IMR-90 (cell line): ENCODE measurements around the gene GNE. TPM values are rescaled to one million over a fixed set of nuclear protein-coding genes. Genes with fewer than 3 reads are reported as not detected.

Source experiments
- ATAC-seq: fragments of 200-7000 bp; cut with Tn5 transposase; 2 replicates; pipeline ENCODE4 v1.9.1; 2020; ENCODE audit warnings: low read depth, mild to moderate bottlenecking, moderate library complexity
- BruUV-seq: library from RNA; stranded (reverse); fragments of 400-500 nt; replicated peaks from 2 replicates; lab custom pipeline; 2021; lab: Mats Ljungman, UMichigan
- CTCF ChIA-PET: fragments of 300-600 bp; formaldehyde crosslinking; extraction: SDS; loops from one replicate; lab custom pipeline; 2021; ENCODE audit warnings: antibody characterized with exemption; lab: Yijun Ruan, JAX
- POLR2A ChIA-PET: fragments of 300-600 bp; sonication (Branson Sonifier 250); formaldehyde crosslinking; loops from one replicate; lab custom pipeline; 2022; ENCODE audit warnings: antibody characterized with exemption; ENCODE audit not compliant: unreplicated experiment; lab: Charles Lee
- DNase-seq: peaks from one replicate; pipeline ENCODE4 v3.0.0; 2013
- H2AFZ ChIP-seq: replicated peaks from 2 replicates; pipeline ENCODE3; 2013; ENCODE audit warnings: low read length, mild to moderate bottlenecking; ENCODE audit not compliant: poor library complexity
- H2AK5ac ChIP-seq: 2 replicates; pipeline ENCODE4 v1.6.1; 2013; ENCODE audit warnings: low read depth, low read length, inconsistent platforms
- H2AK9ac ChIP-seq: replicated peaks from 2 replicates; pipeline ENCODE3; 2013; ENCODE audit warnings: mild to moderate bottlenecking, low read depth, low read length, moderate library complexity; ENCODE audit not compliant: poor library complexity
- H2BK120ac ChIP-seq: 2 replicates; pipeline ENCODE4 v1.6.1; 2013; ENCODE audit warnings: low read depth, low read length, inconsistent platforms
- H2BK15ac ChIP-seq: 3 replicates; pipeline ENCODE4 v1.6.1; 2013; ENCODE audit warnings: low read depth, low read length, inconsistent platforms
- H2BK20ac ChIP-seq: 2 replicates; pipeline ENCODE4 v1.6.1; 2013; ENCODE audit warnings: low read depth, mild to moderate bottlenecking, inconsistent platforms, low read length, moderate library complexity
- H2BK5ac ChIP-seq: 2 replicates; pipeline ENCODE4 v1.6.1; 2013; ENCODE audit warnings: mild to moderate bottlenecking, low read depth, low read length, inconsistent platforms; ENCODE audit not compliant: poor library complexity, severe bottlenecking
- H3K14ac ChIP-seq: replicated peaks from 2 replicates; pipeline ENCODE4 v1.6.1; 2013; ENCODE audit warnings: low read depth, low read length, inconsistent platforms
- H3K18ac ChIP-seq: 2 replicates; pipeline ENCODE4 v1.6.1; 2013; ENCODE audit warnings: low read depth, low read length, control low read depth
- H3K23ac ChIP-seq: 2 replicates; pipeline ENCODE4 v1.6.1; 2013; ENCODE audit warnings: low read depth, low read length, inconsistent platforms
- H3K27ac ChIP-seq: 2 replicates; pipeline ENCODE4 v1.5.1; 2013; ENCODE audit warnings: mild to moderate bottlenecking, control low read depth, low read length; ENCODE audit not compliant: insufficient read depth
- H3K27me3 ChIP-seq: 2 replicates; pipeline ENCODE4 v1.6.1; 2013; ENCODE audit warnings: low read length; ENCODE audit not compliant: control insufficient read depth, insufficient read depth
- H3K36me3 ChIP-seq: 2 replicates; pipeline ENCODE4 v1.6.1; 2013; ENCODE audit warnings: low read length, mixed read lengths; ENCODE audit not compliant: control insufficient read depth, insufficient read depth
- H3K4ac ChIP-seq: 2 replicates; pipeline ENCODE4 v1.6.1; 2013; ENCODE audit warnings: low read depth, low read length, inconsistent platforms
- H3K4me1 ChIP-seq: 2 replicates; pipeline ENCODE4 v1.6.1; 2013; ENCODE audit warnings: low read length, mixed read lengths; ENCODE audit not compliant: control insufficient read depth, insufficient read depth
- H3K4me2 ChIP-seq: 2 replicates; pipeline ENCODE4 v1.6.1; 2013; ENCODE audit warnings: low read depth, mild to moderate bottlenecking, control low read depth, low read length, moderate library complexity
- H3K4me3 ChIP-seq: 2 replicates; pipeline ENCODE4 v1.5.1; 2013; ENCODE audit warnings: low read depth, mild to moderate bottlenecking, control low read depth, low read length, moderate library complexity; ENCODE audit not compliant: insufficient read depth
- H3K56ac ChIP-seq: 2 replicates; pipeline ENCODE4 v1.6.1; 2013; ENCODE audit warnings: low read length, inconsistent platforms; ENCODE audit not compliant: insufficient read depth; ENCODE audit errors: extremely low read depth
- H3K79me1 ChIP-seq, 2 experiments: 2 replicates each; pipeline ENCODE4 v1.6.1; 2013; ENCODE audit warnings: low read length in 2 of 2, inconsistent platforms in 1 of 2, low read depth in 1 of 2
- H3K9ac ChIP-seq: 2 replicates; pipeline ENCODE4 v1.6.1; 2013; ENCODE audit warnings: low read depth, low read length, control low read depth
- H3K9me1 ChIP-seq: 2 replicates; pipeline ENCODE4 v1.6.1; 2013; ENCODE audit warnings: low read length, inconsistent platforms; ENCODE audit not compliant: insufficient read depth
- H3K9me3 ChIP-seq: 2 replicates; pipeline ENCODE4 v1.6.1; 2013; ENCODE audit warnings: low read length; ENCODE audit not compliant: control insufficient read depth, insufficient read depth
- H4K20me1 ChIP-seq: 2 replicates; pipeline ENCODE4 v1.6.1; 2013; ENCODE audit warnings: low read length, inconsistent platforms; ENCODE audit not compliant: insufficient read depth
- H4K5ac ChIP-seq: 2 replicates; pipeline ENCODE4 v1.6.1; 2013; ENCODE audit warnings: mild to moderate bottlenecking, low read depth, low read length, control low read depth
- H4K8ac ChIP-seq, 2 experiments: 2 replicates each; pipeline ENCODE4 v1.6.1; 2013; ENCODE audit warnings: low read depth in 2 of 2, low read length in 2 of 2, control low read depth in 1 of 2, inconsistent platforms in 1 of 2
- H4K91ac ChIP-seq: 2 replicates; pipeline ENCODE4 v1.6.1; 2013; ENCODE audit warnings: low read depth, low read length, inconsistent platforms; ENCODE audit not compliant: insufficient read depth
- BHLHE40 ChIP-seq: fragments of 150-350 bp; IDR thresholded peaks from 2 replicates; pipeline ENCODE4 v1.6.1; 2016; ENCODE audit warnings: mild to moderate bottlenecking, low read depth, low read length
- CEBPB ChIP-seq: IDR thresholded peaks from 2 replicates; pipeline ENCODE4 v1.6.1; 2012; ENCODE audit warnings: low read depth, low read length, improper control_type of control experiment
- CHD1 ChIP-seq: IDR thresholded peaks from 2 replicates; pipeline ENCODE4 v1.6.1; 2012; ENCODE audit warnings: low read depth, low read length, improper control_type of control experiment
- CTCF ChIP-seq: conservative IDR thresholded peaks from 2 replicates; pipeline ENCODE4 v1.5.1; 2012; ENCODE audit warnings: mild to moderate bottlenecking, low read depth, low read length, improper control_type of control experiment
- FOS ChIP-seq: fragments of 150-350 bp; IDR thresholded peaks from 2 replicates; pipeline ENCODE4 v1.6.1; 2016; ENCODE audit warnings: low read depth, low read length
- MAFK ChIP-seq: IDR thresholded peaks from 2 replicates; pipeline ENCODE4 v1.6.1; 2012; ENCODE audit warnings: low read depth, low read length, improper control_type of control experiment
- MXI1 ChIP-seq: IDR thresholded peaks from 2 replicates; pipeline ENCODE4 v1.6.1; 2012; ENCODE audit warnings: low read depth, mild to moderate bottlenecking, low read length, moderate library complexity, borderline replicate concordance
- POLR2A ChIP-seq: IDR thresholded peaks from 2 replicates; pipeline ENCODE4 v1.6.1; 2012; ENCODE audit warnings: mild to moderate bottlenecking, low read depth, low read length
- RAD21 ChIP-seq: IDR thresholded peaks from 2 replicates; pipeline ENCODE4 v1.6.1; 2012; ENCODE audit warnings: low read length, improper control_type of control experiment
- RCOR1 ChIP-seq: IDR thresholded peaks from 2 replicates; pipeline ENCODE4 v1.6.1; 2012; ENCODE audit warnings: mild to moderate bottlenecking, low read length, improper control_type of control experiment; ENCODE audit not compliant: insufficient replicate concordance
- RFX5 ChIP-seq: IDR thresholded peaks from 2 replicates; pipeline ENCODE4 v1.8.0; 2012; ENCODE audit warnings: low read depth, mild to moderate bottlenecking, low read length, moderate library complexity
- SMC3 ChIP-seq: fragments of 150-350 bp; IDR thresholded peaks from 2 replicates; pipeline ENCODE4 v1.6.1; 2016; ENCODE audit warnings: low read depth, mild to moderate bottlenecking, antibody characterized with exemption, low read length, moderate library complexity
- USF2 ChIP-seq: fragments of 150-350 bp; IDR thresholded peaks from 2 replicates; pipeline ENCODE4 v1.6.1; 2017; ENCODE audit warnings: mild to moderate bottlenecking, antibody characterized with exemption, low read length, low read depth
- WGBS, 2 experiments: methylation state at CpG; one replicate each; pipeline versions ENCODE4 v1.1.5 to v1.1.7; 2013; ENCODE audit warnings: missing lambda C conversion rate in 2 of 2; ENCODE audit not compliant: insufficient read length in 1 of 2; ENCODE audit errors: extremely low coverage in 2 of 2; 5-methylcytosine and 5-hydroxymethylcytosine counted together
- dilution Hi-C: fragments of 300-500 bp; cut with HindIII; formaldehyde crosslinking; loops from one replicate; pipeline ENCODE4 v1.14.3; 2018; ENCODE audit warnings: low sequenced_read_pairs; ENCODE audit not compliant: unreplicated experiment
- in situ Hi-C: fragments of 300-500 bp; cut with MboI; formaldehyde crosslinking; loops from 3 replicates; pipeline ENCODE4 v1.14.3; 2019; ENCODE audit warnings: low sequenced_read_pairs, inconsistent platforms, mixed read lengths
- intact Hi-C: fragments of 100-400 bp; cut with micrococcal nuclease; formaldehyde crosslinking; loops from 2 replicates; pipeline ENCODE4 v1.10.0; 2022
- polyA plus RNA-seq, 3 experiments: library from polyadenylated mRNA; depleted of rRNA; stranded (reverse); fragments of >200 nt; gene quantifications; 2 replicates each; pipeline ENCODE4 v1.2.3, GENCODE V29; 2012; ENCODE audit warnings: low replicate concordance in 1 of 3
- total RNA-seq: library from RNA; depleted of rRNA; stranded (reverse); fragments of >200 nt; gene quantifications from 2 replicates; pipeline ENCODE4 v1.2.3, GENCODE V29; 2012

Gene GNE
- total and polyA plus RNA-seq, 2 of the 4 experiments (the other 2 are of a cell fraction) = 11.7 to 34.1 TPM

DNA sequence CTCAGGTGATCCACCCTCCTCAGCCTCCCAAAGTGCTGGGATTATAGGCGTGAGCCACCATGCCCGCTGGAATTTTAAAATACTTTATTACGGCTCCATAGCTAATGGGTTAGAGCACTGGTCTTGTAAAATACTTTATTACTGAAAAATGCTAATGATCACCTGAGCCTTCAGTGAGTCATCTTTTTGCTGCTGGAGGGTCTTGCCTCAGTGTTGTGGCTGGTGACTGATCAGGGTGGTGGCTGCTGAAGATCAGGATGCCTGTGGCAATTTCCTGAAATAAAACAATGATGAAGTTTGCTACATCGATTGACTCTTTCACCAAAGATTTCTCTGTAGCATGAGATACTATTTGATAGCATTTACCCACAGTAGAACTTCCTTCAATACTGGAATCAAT, 26.0 kb upstream of the GNE start:
- no peak overlapping the region for H3K14ac ChIP-seq
- H4K8ac ChIP-seq = no peak overlapping the region
- H3K27me3 ChIP-seq = no peaks in the 10 kb centered on the region
- CTCF ChIA-PET = interaction anchor here (0.6 kb wide), 1 partner anchor 14 kb away, joined by 4 read pairs; no protein-coding TSS in a partner anchor
- H3K27ac ChIP-seq = no peak overlapping the region
- H2AFZ ChIP-seq = no peak overlapping the region
- H2BK20ac ChIP-seq = no peak overlapping the region
- dilution Hi-C loops = no loop called here
- intact Hi-C loops = no loop called here
- in situ Hi-C loops = no loop called here
- POLR2A ChIA-PET = no interaction called here
- H3K36me3 ChIP-seq = no peaks in the 10 kb centered on the region
- no peak overlapping the region for H2AK9ac ChIP-seq
- H4K5ac ChIP-seq = no peak overlapping the region
- H2BK15ac ChIP-seq = no peak overlapping the region
- H4K20me1 ChIP-seq = no peaks in the 10 kb centered on the region
- H2BK120ac ChIP-seq = no peak overlapping the region
- no peak overlapping the region for H3K4me3 ChIP-seq
- no peak overlapping the region for H3K9ac ChIP-seq
- no peak overlapping the region for H3K23ac ChIP-seq
- ATAC-seq = no peak
- H3K56ac ChIP-seq = no peak overlapping the region
- no peak overlapping the region for H4K91ac ChIP-seq
- H2AK5ac ChIP-seq = no peak overlapping the region
- no peak overlapping the region for H3K4ac ChIP-seq
- H3K9me1 ChIP-seq = no peaks in the 10 kb centered on the region
- TF ChIP-seq MAFK = no peak
- TF ChIP-seq BHLHE40 = no peak
- TF ChIP-seq CHD1 = no peak
- TF ChIP-seq RFX5 = no peak
- TF ChIP-seq RAD21 = no peak
- TF ChIP-seq CEBPB = no peak
- TF ChIP-seq SMC3 = no peak
- no peak for TF ChIP-seq MXI1
- no peak for TF ChIP-seq FOS
- no peak for TF ChIP-seq USF2
- TF ChIP-seq CTCF = no peak
- no peak for TF ChIP-seq POLR2A
- no peak for TF ChIP-seq RCOR1
- H3K9me3 ChIP-seq = no peaks in the 10 kb centered on the region
- no TSS peak for BruUV-seq
- no peak overlapping the region for H3K18ac ChIP-seq
- H3K4me2 ChIP-seq = no peak overlapping the region
- no peak for DNase-seq
- H3K79me1 ChIP-seq = no peaks in the 10 kb centered on the region
- no peak overlapping the region for H2BK5ac ChIP-seq
- WGBS, 2 experiments = no CpG with 5 or more reads among the region's 4 CpGs
- H3K4me1 ChIP-seq = no peaks in the 10 kb centered on the region
